ENCODE data around the gene SPRR2F. TPM values are rescaled to one million over a fixed set of nuclear protein-coding genes. Genes with fewer than 3 reads are reported as not detected.

Gene SPRR2F
- total and polyA plus RNA-seq, 2 of the 4 experiments (the other 2 are of a cell fraction) = not detected

DNA sequence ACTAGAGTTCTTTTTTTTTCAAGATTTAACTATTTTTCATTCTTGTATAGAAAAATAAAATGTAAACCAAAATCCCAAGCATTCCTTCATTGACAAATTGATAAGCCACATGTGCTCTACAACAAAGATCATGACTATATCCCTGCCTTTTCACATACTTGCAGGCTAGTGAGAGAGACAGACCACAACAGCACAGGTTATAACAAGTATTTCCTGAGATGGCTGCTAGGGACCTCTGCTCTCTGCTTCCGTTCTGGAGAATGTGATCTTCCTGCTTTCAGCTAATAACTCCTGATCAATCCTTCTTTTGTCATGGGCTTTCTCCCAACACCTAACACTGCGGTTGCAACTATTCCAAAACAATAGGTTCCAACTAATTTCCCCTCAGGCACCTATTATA lies 14.0 kb upstream of the SPRR2F start:
- no peak overlapping the region for H2AK9ac ChIP-seq (replicated peaks; ENCODE audit: low read depth, low read length, poor library complexity)
- no peaks in the 10 kb centered on the region for H3K36me3 ChIP-seq (ENCODE audit: control insufficient read depth, insufficient read depth, low read length)
- no peak overlapping the region for H3K4me3 ChIP-seq (ENCODE audit: insufficient read depth, low read depth, low read length)
- no peak overlapping the region for H3K18ac ChIP-seq (ENCODE audit: low read depth, low read length)
- BruUV-seq (replicated peaks) = no TSS peak
- no peaks in the 10 kb centered on the region for H3K79me1 ChIP-seq (ENCODE audit: low read depth in 1 of 2, low read length in 2 of 2)
- TF ChIP-seq MXI1 (IDR thresholded peaks at IDR 0.05; ENCODE audit: borderline replicate concordance, low read depth, low read length) (no peak), NFE2L2 (IDR thresholded peaks at IDR 0.05; ENCODE audit: low read depth, low read length) (no peak), CEBPB (IDR thresholded peaks at IDR 0.05; ENCODE audit: low read depth, low read length) (no peak), MAZ (IDR thresholded peaks at IDR 0.05; ENCODE audit: borderline replicate concordance, low read depth, low read length) (no peak), POLR2A (IDR thresholded peaks at IDR 0.05; ENCODE audit: low read depth, low read length) (no peak), RAD21 (IDR thresholded peaks at IDR 0.05; ENCODE audit: low read length) (no peak), FOS (IDR thresholded peaks at IDR 0.05; ENCODE audit: low read depth, low read length) (no peak), BHLHE40 (IDR thresholded peaks at IDR 0.05; ENCODE audit: low read depth, low read length) (no peak), CHD1 (IDR thresholded peaks at IDR 0.05; ENCODE audit: low read depth, low read length) (no peak), SMC3 (IDR thresholded peaks at IDR 0.05; ENCODE audit: low read depth, low read length) (no peak), RCOR1 (IDR thresholded peaks at IDR 0.05; ENCODE audit: insufficient replicate concordance, low read length) (no peak), MAFK (IDR thresholded peaks at IDR 0.05; ENCODE audit: low read depth, low read length) (no peak), RFX5 (IDR thresholded peaks at IDR 0.05; ENCODE audit: low read depth, low read length) (no peak)
- TF ChIP-seq, protein P1, sequence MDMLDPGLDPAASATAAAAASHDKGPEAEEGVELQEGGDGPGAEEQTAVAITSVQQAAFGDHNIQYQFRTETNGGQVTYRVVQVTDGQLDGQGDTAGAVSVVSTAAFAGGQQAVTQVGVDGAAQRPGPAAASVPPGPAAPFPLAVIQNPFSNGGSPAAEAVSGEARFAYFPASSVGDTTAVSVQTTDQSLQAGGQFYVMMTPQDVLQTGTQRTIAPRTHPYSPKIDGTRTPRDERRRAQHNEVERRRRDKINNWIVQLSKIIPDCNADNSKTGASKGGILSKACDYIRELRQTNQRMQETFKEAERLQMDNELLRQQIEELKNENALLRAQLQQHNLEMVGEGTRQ (IDR thresholded peaks at IDR 0.05; ENCODE audit: low read depth, low read length) = no peak
- TF ChIP-seq, protein P2, sequence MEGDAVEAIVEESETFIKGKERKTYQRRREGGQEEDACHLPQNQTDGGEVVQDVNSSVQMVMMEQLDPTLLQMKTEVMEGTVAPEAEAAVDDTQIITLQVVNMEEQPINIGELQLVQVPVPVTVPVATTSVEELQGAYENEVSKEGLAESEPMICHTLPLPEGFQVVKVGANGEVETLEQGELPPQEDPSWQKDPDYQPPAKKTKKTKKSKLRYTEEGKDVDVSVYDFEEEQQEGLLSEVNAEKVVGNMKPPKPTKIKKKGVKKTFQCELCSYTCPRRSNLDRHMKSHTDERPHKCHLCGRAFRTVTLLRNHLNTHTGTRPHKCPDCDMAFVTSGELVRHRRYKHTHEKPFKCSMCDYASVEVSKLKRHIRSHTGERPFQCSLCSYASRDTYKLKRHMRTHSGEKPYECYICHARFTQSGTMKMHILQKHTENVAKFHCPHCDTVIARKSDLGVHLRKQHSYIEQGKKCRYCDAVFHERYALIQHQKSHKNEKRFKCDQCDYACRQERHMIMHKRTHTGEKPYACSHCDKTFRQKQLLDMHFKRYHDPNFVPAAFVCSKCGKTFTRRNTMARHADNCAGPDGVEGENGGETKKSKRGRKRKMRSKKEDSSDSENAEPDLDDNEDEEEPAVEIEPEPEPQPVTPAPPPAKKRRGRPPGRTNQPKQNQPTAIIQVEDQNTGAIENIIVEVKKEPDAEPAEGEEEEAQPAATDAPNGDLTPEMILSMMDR (conservative IDR thresholded peaks at IDR 0.05; ENCODE audit: low read depth, low read length) = no peak
- TF ChIP-seq, protein P3, sequence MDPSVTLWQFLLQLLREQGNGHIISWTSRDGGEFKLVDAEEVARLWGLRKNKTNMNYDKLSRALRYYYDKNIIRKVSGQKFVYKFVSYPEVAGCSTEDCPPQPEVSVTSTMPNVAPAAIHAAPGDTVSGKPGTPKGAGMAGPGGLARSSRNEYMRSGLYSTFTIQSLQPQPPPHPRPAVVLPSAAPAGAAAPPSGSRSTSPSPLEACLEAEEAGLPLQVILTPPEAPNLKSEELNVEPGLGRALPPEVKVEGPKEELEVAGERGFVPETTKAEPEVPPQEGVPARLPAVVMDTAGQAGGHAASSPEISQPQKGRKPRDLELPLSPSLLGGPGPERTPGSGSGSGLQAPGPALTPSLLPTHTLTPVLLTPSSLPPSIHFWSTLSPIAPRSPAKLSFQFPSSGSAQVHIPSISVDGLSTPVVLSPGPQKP (IDR thresholded peaks at IDR 0.05; ENCODE audit: borderline replicate concordance, low read depth, low read length) = no peak
- no peak overlapping the region for H3K27ac ChIP-seq (ENCODE audit: insufficient read depth, low read length)
- H3K9ac ChIP-seq (ENCODE audit: low read depth, low read length) = no peak overlapping the region
- intact Hi-C loops (cut with micrococcal nuclease) = no loop called here
- H2AFZ ChIP-seq (replicated peaks; ENCODE audit: low read length, poor library complexity) = no peak overlapping the region
- H3K4me2 ChIP-seq (ENCODE audit: low read depth, low read length) = no peak overlapping the region
- 17% methylated on average over 1 of the region's 2 CpGs; no CpG with 5 or more reads in 1 of the 2 experiments for WGBS, 2 experiments (ENCODE audit: extremely low coverage in 2 of 2, insufficient read length in 1 of 2)
- in situ Hi-C loops (cut with MboI; ENCODE audit: low sequenced_read_pairs) = no loop called here
- no peak overlapping the region for H2BK20ac ChIP-seq (ENCODE audit: low read depth, low read length)
- H4K8ac ChIP-seq (ENCODE audit: low read depth in 2 of 2, low read length in 2 of 2) = no peak overlapping the region
- H3K4me1 ChIP-seq (ENCODE audit: control insufficient read depth, insufficient read depth, low read length) = no peaks in the 10 kb centered on the region
- H4K5ac ChIP-seq (ENCODE audit: low read depth, low read length) = no peak overlapping the region
- no peak overlapping the region for H2BK120ac ChIP-seq (ENCODE audit: low read depth, low read length)
- no peak overlapping the region for H3K23ac ChIP-seq (ENCODE audit: low read depth, low read length)
- DNase-seq (no peak), ATAC-seq (ENCODE audit: low read depth) (no peak)
- no peak overlapping the region for H3K14ac ChIP-seq (replicated peaks; ENCODE audit: low read depth, low read length)
- H2BK15ac ChIP-seq (ENCODE audit: low read depth, low read length) = no peak overlapping the region
- H2AK5ac ChIP-seq (ENCODE audit: low read depth, low read length) = no peak overlapping the region
- no peaks in the 10 kb centered on the region for H4K20me1 ChIP-seq (ENCODE audit: insufficient read depth, low read length)
- H3K4ac ChIP-seq (ENCODE audit: low read depth, low read length) = no peak overlapping the region
- no peak overlapping the region for H2BK5ac ChIP-seq (ENCODE audit: low read depth, low read length, poor library complexity, severe bottlenecking)
- dilution Hi-C loops (cut with HindIII; ENCODE audit: low sequenced_read_pairs, unreplicated experiment) = no loop called here
- H3K9me3 ChIP-seq (ENCODE audit: control insufficient read depth, insufficient read depth, low read length) = no peaks in the 10 kb centered on the region
- no peaks in the 10 kb centered on the region for H3K27me3 ChIP-seq (ENCODE audit: control insufficient read depth, insufficient read depth, low read length)
- H4K91ac ChIP-seq (ENCODE audit: insufficient read depth, low read depth, low read length) = no peak overlapping the region
- H3K9me1 ChIP-seq (ENCODE audit: insufficient read depth, low read length) = no peaks in the 10 kb centered on the region
- ChIA-PET CTCF (interaction anchor here (0.8 kb wide), 1 partner anchor 61 kb away, joined by 3 read pairs; no protein-coding TSS in a partner anchor), POLR2A (ENCODE audit: unreplicated experiment) (no interaction called here)
- H3K56ac ChIP-seq (ENCODE audit: extremely low read depth, insufficient read depth, low read length) = no peak overlapping the region

All from IMR-90 (cell line).